Nephron (organoid): ENCODE results near the gene RNF135.

Experiments used
- H3K27ac Mint-ChIP-seq, 3 experiments: 2 replicates each; pipeline ENCODE4 v1.8.0; 2020; ENCODE audit warnings: mixed read lengths in 3 of 3, mild to moderate bottlenecking in 2 of 3, moderate library complexity in 1 of 3
- H3K27me3 Mint-ChIP-seq: 2 replicates; pipeline ENCODE4 v1.8.0; 2021; ENCODE audit warnings: low read depth, mild to moderate bottlenecking, moderate library complexity, mixed read lengths
- H3K36me3 Mint-ChIP-seq: 2 replicates; pipeline ENCODE4 v1.8.0; 2020; ENCODE audit warnings: low read depth, mixed read lengths
- H3K4me1 Mint-ChIP-seq: 2 replicates; pipeline ENCODE4 v1.8.0; 2020; ENCODE audit warnings: mixed read lengths
- H3K4me3 Mint-ChIP-seq, 3 experiments: 2 replicates each; pipeline ENCODE4 v1.8.0; 2020; ENCODE audit warnings: mild to moderate bottlenecking in 3 of 3, mixed read lengths in 3 of 3, moderate library complexity in 2 of 3
- H3K9me3 Mint-ChIP-seq: 2 replicates; pipeline ENCODE4 v1.8.0; 2020; ENCODE audit warnings: mixed read lengths
- CTCF ChIP-seq, 3 experiments: fragments of 200-600 bp; sonication (generic); IDR thresholded peaks; one replicate each; pipeline ENCODE4 v1.5.0; 2021; ENCODE audit warnings: antibody characterized with exemption in 3 of 3; ENCODE audit not compliant: unreplicated experiment in 3 of 3

Gene RNF135

GRCh38 chr17:30995347-30995746 lies 24.5 kb downstream of the RNF135 start:
- no peaks in the 10 kb centered on the region for H3K4me1 Mint-ChIP-seq
- H3K4me3 Mint-ChIP-seq = no peak overlapping the region
- H3K27ac Mint-ChIP-seq = no peak overlapping the region
- peaks cover 42% of the 10 kb centered on the region for H3K36me3 Mint-ChIP-seq
- H3K27me3 Mint-ChIP-seq = no peaks in the 10 kb centered on the region
- no peak for TF ChIP-seq CTCF (IDR thresholded peaks at IDR 0.05; ENCODE audit: unreplicated experiment in 3 of 3)
- no peaks in the 10 kb centered on the region for H3K9me3 Mint-ChIP-seq

- peaks cover 41% of the 10 kb centered on the region for H3K36me3 Mint-ChIP-seq
- H3K9me3 Mint-ChIP-seq = no peaks in the 10 kb centered on the region
- TF ChIP-seq CTCF (IDR thresholded peaks at IDR 0.05; ENCODE audit: unreplicated experiment in 3 of 3) = no peak
- H3K27ac Mint-ChIP-seq = no peak overlapping the region
- H3K4me3 Mint-ChIP-seq = no peak overlapping the region
- H3K27me3 Mint-ChIP-seq = no peaks in the 10 kb centered on the region
- H3K4me1 Mint-ChIP-seq = no peaks in the 10 kb centered on the region
These were observed 25.6 kb downstream of the RNF135 start for GRCh38 chr17:30996486-30996885.

GRCh38 chr17:30997270-30997669 lies 26.4 kb downstream of the RNF135 start:
- Mint-ChIP-seq H3K9me3 (no peaks in the 10 kb centered on the region), H3K36me3 (peaks cover 47% of the 10 kb centered on the region), H3K4me1 (no peaks in the 10 kb centered on the region), H3K4me3 (no peak overlapping the region), H3K27me3 (no peaks in the 10 kb centered on the region), H3K27ac (no peak overlapping the region)
- TF ChIP-seq CTCF (IDR thresholded peaks at IDR 0.05; ENCODE audit: unreplicated experiment in 3 of 3) = no peak

GRCh38 chr17:30997842-30998241 lies 27.0 kb downstream of the RNF135 start:
- Mint-ChIP-seq H3K36me3 (peaks cover 52% of the 10 kb centered on the region), H3K9me3 (no peaks in the 10 kb centered on the region), H3K27me3 (no peaks in the 10 kb centered on the region), H3K27ac (no peak overlapping the region), H3K4me3 (no peak overlapping the region), H3K4me1 (no peaks in the 10 kb centered on the region)
- TF ChIP-seq CTCF (IDR thresholded peaks at IDR 0.05; ENCODE audit: unreplicated experiment in 3 of 3) = no peak

- no peaks in the 10 kb centered on the region for H3K9me3 Mint-ChIP-seq
- H3K27ac Mint-ChIP-seq = no peak overlapping the region
- H3K4me3 Mint-ChIP-seq = no peak overlapping the region
- no peaks in the 10 kb centered on the region for H3K27me3 Mint-ChIP-seq
- TF ChIP-seq CTCF (IDR thresholded peaks at IDR 0.05; ENCODE audit: unreplicated experiment in 3 of 3) = no peak
- peaks cover 67% of the 10 kb centered on the region for H3K36me3 Mint-ChIP-seq
- no peaks in the 10 kb centered on the region for H3K4me1 Mint-ChIP-seq
These were observed 31.2 kb downstream of the RNF135 start for GRCh38 chr17:31002047-31002446.

- peaks cover 61% of the 10 kb centered on the region for H3K36me3 Mint-ChIP-seq
- TF ChIP-seq CTCF (IDR thresholded peaks at IDR 0.05; ENCODE audit: unreplicated experiment in 3 of 3) = no peak
- peaks cover 11% of the 10 kb centered on the region for H3K27me3 Mint-ChIP-seq
- no peak overlapping the region for H3K27ac Mint-ChIP-seq
- peaks cover 2% of the 10 kb centered on the region for H3K9me3 Mint-ChIP-seq
- H3K4me3 Mint-ChIP-seq = no peak overlapping the region
- H3K4me1 Mint-ChIP-seq = peaks cover 11% of the 10 kb centered on the region
These were observed 32.5 kb downstream of the RNF135 start for GRCh38 chr17:31003225-31003866.
